Liver (tissue), 9 donors: Measurements from ENCODE around the gene ST8SIA5. TPM values are rescaled to one million over a fixed set of nuclear protein-coding genes. Genes with fewer than 3 reads are reported as not detected.

Experiments used
- DNase-seq: peaks from one replicate; pipeline ENCODE4 v3.0.0-alpha.2; 2017; ENCODE audit warnings: low spot score
- H3K27ac ChIP-seq, 2 donors: one replicate each; pipeline ENCODE4 v1.7.0; 2013; ENCODE audit warnings: inconsistent platforms in 2 of 2, low read length in 2 of 2, control low read depth in 1 of 2, low read depth in 1 of 2, mild to moderate bottlenecking in 1 of 2
- H3K27me3 ChIP-seq, 4 donors: one replicate each; pipeline versions ENCODE4 v1.6.1 to v1.7.0; 2013; ENCODE audit warnings: low read length in 3 of 4, inconsistent platforms in 1 of 4, mild to moderate bottlenecking in 1 of 4, moderate library complexity in 1 of 4; ENCODE audit not compliant: control insufficient read depth in 4 of 4, insufficient read depth in 4 of 4
- H3K36me3 ChIP-seq, 4 donors: one replicate each; pipeline versions ENCODE4 v1.6.1 to v1.7.0; 2013; ENCODE audit warnings: low read length in 3 of 4, mild to moderate bottlenecking in 3 of 4, low read depth in 1 of 4, moderate library complexity in 1 of 4; ENCODE audit not compliant: control insufficient read depth in 4 of 4, insufficient read depth in 3 of 4
- H3K4me1 ChIP-seq, 4 donors: one replicate each; pipeline versions ENCODE4 v1.6.1 to v1.7.0; 2013; ENCODE audit warnings: low read length in 3 of 4, mild to moderate bottlenecking in 3 of 4, moderate library complexity in 1 of 4; ENCODE audit not compliant: control insufficient read depth in 4 of 4, insufficient read depth in 4 of 4
- H3K4me3 ChIP-seq, 3 donors: one replicate each; pipeline versions ENCODE4 v1.6.1 to v1.7.0; 2013; ENCODE audit warnings: low read length in 3 of 3, control low read depth in 1 of 3, low read depth in 1 of 3, mild to moderate bottlenecking in 1 of 3
- H3K9ac ChIP-seq, 2 donors: one replicate each; pipeline ENCODE4 v1.7.0; 2013; ENCODE audit warnings: low read length in 2 of 2, mild to moderate bottlenecking in 2 of 2, moderate library complexity in 2 of 2, control low read depth in 1 of 2, low read depth in 1 of 2
- H3K9me3 ChIP-seq, 4 donors: one replicate each; pipeline versions ENCODE4 v1.6.1 to v1.7.0; 2013; ENCODE audit warnings: low read length in 3 of 4; ENCODE audit not compliant: control insufficient read depth in 4 of 4
- ATF3 ChIP-seq: IDR thresholded peaks from 2 replicates; pipeline ENCODE4 v1.6.1; 2016; ENCODE audit warnings: antibody characterized with exemption
- CTCF ChIP-seq: fragments of 150-350 bp; IDR thresholded peaks from 2 replicates; pipeline ENCODE4 v1.5.1; 2017; ENCODE audit warnings: improper control_type of control experiment, low read depth, low read length; ENCODE audit not compliant: missing input control
- EGR1 ChIP-seq, 2 donors: IDR thresholded peaks; 2 replicates each; pipeline ENCODE4 v1.6.1; 2016 to 2018; ENCODE audit warnings: antibody characterized with exemption in 2 of 2, low read depth in 2 of 2
- FOXA1 ChIP-seq: IDR thresholded peaks from 2 replicates; pipeline ENCODE4 v1.6.1; 2016; ENCODE audit warnings: antibody characterized with exemption
- FOXA2 ChIP-seq: IDR thresholded peaks from 2 replicates; pipeline ENCODE4 v1.6.1; 2016; ENCODE audit warnings: antibody characterized with exemption
- GABPA ChIP-seq, 2 donors: IDR thresholded peaks in 1 of 2; conservative IDR thresholded peaks in 1 of 2; 2 replicates each; pipeline ENCODE4 v1.6.1; 2016; ENCODE audit warnings: antibody characterized with exemption in 2 of 2, mild to moderate bottlenecking in 1 of 2, moderate library complexity in 1 of 2
- HNF4A ChIP-seq, 2 donors: conservative IDR thresholded peaks; 2 replicates each; pipeline ENCODE4 v1.6.1; 2016; ENCODE audit warnings: antibody characterized with exemption in 2 of 2, mild to moderate bottlenecking in 2 of 2
- HNF4G ChIP-seq: IDR thresholded peaks from 2 replicates; pipeline ENCODE4 v1.6.1; 2016; ENCODE audit warnings: antibody characterized with exemption
- JUND ChIP-seq, 2 donors: IDR thresholded peaks; 2 replicates each; pipeline ENCODE4 v1.6.1; 2016; ENCODE audit warnings: antibody characterized with exemption in 2 of 2
- MAX ChIP-seq: IDR thresholded peaks from 2 replicates; pipeline ENCODE4 v1.6.1; 2016; ENCODE audit warnings: antibody characterized with exemption
- NR2F2 ChIP-seq: IDR thresholded peaks from 2 replicates; pipeline ENCODE4 v1.6.1; 2016; ENCODE audit warnings: antibody characterized with exemption
- RAD21 ChIP-seq, 2 donors: IDR thresholded peaks; 2 replicates each; pipeline ENCODE4 v1.6.1; 2016; ENCODE audit warnings: antibody characterized with exemption in 2 of 2, mild to moderate bottlenecking in 2 of 2
- REST ChIP-seq: IDR thresholded peaks from 2 replicates; pipeline ENCODE4 v1.6.1; 2016; ENCODE audit warnings: antibody characterized with exemption, mild to moderate bottlenecking
- RXRA ChIP-seq, 2 donors: IDR thresholded peaks; 2 replicates each; pipeline ENCODE4 v1.6.1; 2017 to 2018; ENCODE audit warnings: antibody characterized with exemption in 2 of 2, mild to moderate bottlenecking in 1 of 2
- SP1 ChIP-seq: IDR thresholded peaks from 2 replicates; pipeline ENCODE4 v1.6.1; 2018; ENCODE audit warnings: antibody characterized with exemption, mild to moderate bottlenecking
- TAF1 ChIP-seq: conservative IDR thresholded peaks from 2 replicates; pipeline ENCODE4 v1.6.1; 2016; ENCODE audit warnings: antibody characterized with exemption, mild to moderate bottlenecking
- YY1 ChIP-seq: IDR thresholded peaks from 2 replicates; pipeline ENCODE4 v1.6.1; 2016; ENCODE audit warnings: antibody characterized with exemption, mild to moderate bottlenecking
- ZBTB33 ChIP-seq: IDR thresholded peaks from 2 replicates; pipeline ENCODE4 v1.6.1; 2016; ENCODE audit warnings: antibody characterized with exemption
- WGBS: extraction: QIAGEN DNeasy Blood & Tissue Kit; methylation state at CpG from one replicate; pipeline ENCODE4 v1.1.7; 2013; 5-methylcytosine and 5-hydroxymethylcytosine counted together
- polyA plus RNA-seq, 2 donors: library from polyadenylated mRNA; stranded (reverse) in 1 of 2; unstranded in 1 of 2; fragments of 200-250 nt in 1 of 2; fragments of >200 nt in 1 of 2; fragmentation: Nextera tagmentation in 1 of 2; extraction: Ambion mirVana in 1 of 2; gene quantifications; one replicate each; pipeline versions ENCODE4 v1.2.1 to v1.2.3, GENCODE V29; 2013 to 2015
- total RNA-seq, 2 donors: library from RNA; depleted of rRNA; stranded (reverse); fragments of >200 nt; gene quantifications; one replicate each; pipeline ENCODE4 v1.2.3, GENCODE V29; 2014
- donor health status: healthy.
- donor health status: healthy.
- donor health status: healthy.
- donor health status: healthy.
- donor health status: healthy.

The ST8SIA5 gene
- total and polyA plus RNA-seq, 4 donors: under 0.01 to 0.12 (median 0.05) TPM; not detected in 1

GRCh38 chr18:46761059-46761769 is 4.4 kb upstream of the ST8SIA5 start:
- H3K4me3 ChIP-seq: no peak overlapping the region
- peaks cover 0 to 8% (median 5%) of the 10 kb centered on the region in 4 donors for H3K27me3 ChIP-seq
- no peaks in the 10 kb centered on the region for H3K9me3 ChIP-seq
- H3K36me3 ChIP-seq: no peaks in the 10 kb centered on the region
- H3K27ac ChIP-seq: no peak overlapping the region
- DNase-seq: no peak
- H3K9ac ChIP-seq: no peak overlapping the region
- peaks cover 0 to 20% (median 8%) of the 10 kb centered on the region in 4 donors for H3K4me1 ChIP-seq
- 61% methylated on average over 2 of the region's 2 CpGs for WGBS
- TF ChIP-seq YY1: no peak
- TF ChIP-seq GABPA (IDR thresholded peaks at IDR 0.05 in 1 of 2, conservative IDR thresholded peaks at IDR 0.05 in 1 of 2): no peak
- no peak for TF ChIP-seq ZBTB33
- no peak for TF ChIP-seq RAD21 (IDR thresholded peaks at IDR 0.05)
- no peak for TF ChIP-seq RXRA (IDR thresholded peaks at IDR 0.05)
- TF ChIP-seq CTCF: no peak

- Histone ChIP-seq H3K27ac (no peak overlapping the region), H3K4me1 (peaks cover 0 to 25% (median 8%) of the 10 kb centered on the region in 4 donors), H3K36me3 (no peaks in the 10 kb centered on the region), H3K27me3 (peaks cover 0 to 10% (median 8%) of the 10 kb centered on the region in 4 donors), H3K9me3 (no peaks in the 10 kb centered on the region), H3K9ac (no peak overlapping the region), H3K4me3 (no peak overlapping the region)
- 61% methylated on average over 6 of the region's 6 CpGs for WGBS
- DNase-seq: no peak
- no peak for TF ChIP-seq ATF3
- no peak for TF ChIP-seq TAF1
- TF ChIP-seq NR2F2: no peak
- TF ChIP-seq FOXA2: no peak
- no peak for TF ChIP-seq RAD21 (IDR thresholded peaks at IDR 0.05)
- TF ChIP-seq GABPA (IDR thresholded peaks at IDR 0.05 in 1 of 2, conservative IDR thresholded peaks at IDR 0.05 in 1 of 2): no peak
- TF ChIP-seq EGR1 (IDR thresholded peaks at IDR 0.05; ENCODE audit: low read depth in 2 of 2): no peak
- TF ChIP-seq HNF4A (conservative IDR thresholded peaks at IDR 0.05): no peak
- TF ChIP-seq YY1: no peak
- TF ChIP-seq REST: no peak
- TF ChIP-seq MAX: no peak
- TF ChIP-seq HNF4G: no peak
- no peak for TF ChIP-seq ZBTB33
- no peak for TF ChIP-seq SP1
- no peak for TF ChIP-seq RXRA (IDR thresholded peaks at IDR 0.05)
- no peak for TF ChIP-seq FOXA1
- TF ChIP-seq JUND (IDR thresholded peaks at IDR 0.05): no peak
- no peak for TF ChIP-seq CTCF
These were observed 3.0 kb upstream of the ST8SIA5 start for GRCh38 chr18:46759890-46760289.
